NCI-H2196 (cell line): ENCODE data around the gene WNT7A.

Experiments
- DNase-seq: peaks from one replicate; lab custom pipeline; 2025; ENCODE audit not compliant: unreplicated experiment; lab: John Stamatoyannopoulos, UW

WNT7A gene

DNA sequence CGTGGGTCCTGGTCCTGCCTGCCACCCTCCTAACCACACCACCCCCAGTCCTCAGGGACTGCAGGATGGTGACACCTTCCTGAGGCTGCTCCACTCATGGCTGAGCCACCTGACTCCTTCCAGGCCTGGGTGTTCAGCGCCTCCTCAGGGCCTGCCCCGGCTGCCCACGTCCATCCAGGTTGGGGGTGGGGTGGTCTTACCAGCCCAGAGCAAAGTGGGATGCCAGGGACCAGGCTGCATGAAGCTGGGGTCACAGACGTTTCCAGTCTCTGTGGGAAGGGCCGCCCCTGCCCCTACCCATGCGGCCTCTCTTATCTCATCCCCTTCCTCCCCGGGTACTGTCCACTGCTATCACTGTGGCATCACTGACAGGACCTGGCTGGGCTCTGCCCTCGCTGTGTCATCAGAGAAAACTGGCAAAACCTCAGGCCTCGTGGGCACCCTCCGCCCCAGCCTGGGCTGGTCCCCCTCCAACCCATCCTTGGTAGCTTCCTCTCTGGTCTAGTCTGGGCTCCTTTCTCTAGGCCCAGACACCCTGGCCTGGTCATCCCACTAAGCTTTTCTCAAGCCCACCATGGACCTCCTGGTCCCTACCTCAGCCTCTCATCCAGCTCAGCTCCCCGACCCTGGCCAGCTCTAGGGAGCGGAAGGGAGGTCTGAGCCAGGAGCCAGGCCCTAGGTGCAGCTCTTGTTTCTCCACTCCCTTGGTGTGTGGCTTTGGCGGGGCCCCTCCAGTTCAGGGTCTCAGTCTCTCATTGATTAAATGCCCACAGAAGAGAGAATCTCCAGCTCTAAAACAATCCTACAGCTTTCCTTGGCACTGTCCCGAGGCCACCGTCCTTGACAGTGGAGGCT is 32.9 kb downstream of the WNT7A start:
- DNase-seq: no peak

GRCh38 chr3:13846238-13846637 is 33.6 kb downstream of the WNT7A start:
- DNase-seq: no peak

DNA sequence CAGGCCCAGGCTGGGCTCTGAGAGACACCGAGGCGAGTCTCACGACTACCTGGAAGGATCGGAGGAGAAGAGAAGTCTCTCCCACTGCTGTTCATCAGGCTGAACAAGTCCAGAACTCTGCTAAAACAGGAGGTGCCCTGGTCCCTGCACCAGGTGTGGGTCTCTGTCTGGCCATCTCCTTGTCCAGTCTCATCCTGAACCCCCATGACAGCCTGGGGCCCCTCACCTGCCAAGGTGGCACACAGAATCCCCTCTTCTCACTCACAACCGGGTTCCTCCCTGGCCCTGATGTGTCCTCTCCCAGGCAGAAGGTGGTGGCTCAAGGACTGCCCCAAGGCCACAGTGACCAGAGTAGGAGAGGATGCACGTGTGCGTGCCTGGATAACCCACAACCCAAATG is 34.1 kb downstream of the WNT7A start:
- DNase-seq: no peak

- DNase-seq: no peak
Observed at GRCh38 chr3:13844911-13845310, 35.0 kb downstream of the WNT7A start.

DNA sequence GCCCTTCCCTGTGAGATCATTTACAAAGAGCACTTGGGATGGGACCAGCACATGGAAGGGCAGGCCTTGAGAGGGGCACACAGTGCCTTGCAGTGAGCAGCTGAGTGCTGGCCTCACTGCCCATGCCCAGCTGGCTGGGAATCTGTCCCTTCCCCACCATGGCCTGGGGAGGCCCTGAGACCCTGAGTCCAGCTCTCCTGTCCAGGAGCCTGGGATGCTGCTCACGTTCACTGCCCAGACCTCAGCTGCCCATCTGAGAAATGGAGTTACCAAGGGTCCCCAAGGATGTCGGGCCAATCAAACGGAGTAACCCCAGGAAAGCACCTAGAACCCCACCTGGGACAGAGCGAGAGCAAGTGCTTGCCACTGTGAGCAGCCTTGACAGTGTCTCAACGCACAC is 35.6 kb downstream of the WNT7A start:
- no peak for DNase-seq

DNA sequence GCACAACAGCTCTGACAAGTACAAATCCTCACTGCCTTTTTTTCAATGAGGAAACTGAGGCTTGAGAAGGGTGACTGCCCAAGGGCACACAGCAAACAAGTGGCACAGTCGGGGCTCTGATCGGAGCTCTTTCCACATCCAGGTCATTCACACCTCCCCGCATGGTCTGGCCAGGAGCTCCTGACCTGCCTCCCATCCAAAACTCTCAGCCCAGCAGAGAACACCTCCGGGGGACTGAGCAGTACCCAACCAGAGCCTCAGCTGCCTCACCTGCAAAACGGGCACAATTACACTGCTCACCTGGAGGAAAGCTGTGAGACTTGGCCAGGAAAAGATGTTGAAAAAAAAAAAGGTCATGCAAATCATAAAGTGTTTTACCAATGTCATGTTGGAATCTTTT is 36.5 kb downstream of the WNT7A start:
- no peak for DNase-seq

DNA sequence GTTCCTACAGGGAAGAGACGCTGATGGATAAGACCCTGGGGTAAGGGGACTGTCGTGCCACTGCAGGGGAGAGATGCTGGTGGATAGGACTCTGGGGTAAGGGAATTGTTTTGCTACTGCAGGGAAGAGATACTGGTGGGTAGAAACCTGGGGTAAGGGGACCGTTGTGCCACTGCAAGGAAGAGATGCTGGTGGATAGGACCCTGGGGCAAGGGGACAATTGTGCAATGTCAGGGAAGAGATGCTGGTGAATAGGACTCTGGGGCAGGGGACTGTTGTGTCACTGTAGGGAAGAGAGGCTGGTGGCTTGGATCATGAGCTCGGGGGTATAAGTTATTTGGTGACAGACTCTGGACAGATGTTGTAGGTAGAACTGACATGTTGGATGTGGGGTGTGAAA is 37.6 kb downstream of the WNT7A start:
- no peak for DNase-seq

- DNase-seq: no peak
Observed at GRCh38 chr3:13841826-13842225, 38.0 kb downstream of the WNT7A start.

GRCh38 chr3:13841141-13841540 is 38.7 kb downstream of the WNT7A start:
- DNase-seq: no peak

- no peak for DNase-seq
Observed at GRCh38 chr3:13840456-13840855, 39.4 kb downstream of the WNT7A start.

- no peak for DNase-seq
Observed at GRCh38 chr3:13839726-13840340, 40.0 kb downstream of the WNT7A start.

DNA sequence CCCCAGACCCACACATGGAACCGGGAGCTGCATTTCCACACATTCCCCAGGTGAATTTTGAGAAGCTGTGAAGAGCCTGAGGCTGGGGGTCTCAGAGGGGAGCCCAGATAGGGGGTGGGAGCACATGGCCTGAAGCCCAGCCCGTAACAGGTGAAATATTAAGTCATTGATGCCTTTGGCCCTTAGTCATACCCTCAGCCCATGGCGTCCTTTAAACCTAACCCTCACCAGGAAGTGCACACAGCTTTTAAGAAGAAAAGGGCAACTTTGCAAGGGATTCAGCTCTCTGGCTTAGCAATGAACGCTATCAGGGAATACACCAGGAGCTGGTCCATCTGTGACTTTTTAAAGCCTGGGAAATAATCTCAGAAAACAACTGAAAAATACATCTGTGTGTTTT is 40.6 kb downstream of the WNT7A start:
- no peak for DNase-seq

DNA sequence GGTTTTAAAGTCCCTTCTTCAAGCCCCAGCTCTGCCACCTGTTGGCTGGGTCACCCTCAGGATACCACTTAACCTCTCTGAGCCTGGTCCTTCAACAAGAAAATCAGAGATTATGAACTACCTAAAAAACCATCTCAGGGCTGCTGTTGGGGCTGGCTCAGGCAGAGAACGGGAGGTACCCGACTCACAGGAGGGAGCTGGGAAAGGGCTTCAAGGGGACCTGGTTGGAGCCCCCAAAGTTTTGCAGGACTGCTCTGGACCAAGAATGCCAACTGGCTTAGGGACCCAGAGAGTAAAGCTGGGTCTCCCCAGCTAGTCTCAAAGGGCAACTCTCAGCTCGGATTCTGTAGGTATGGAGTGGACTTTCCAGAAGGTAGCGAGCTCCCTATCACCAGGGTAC is 41.5 kb downstream of the WNT7A start:
- DNase-seq: no peak

DNA sequence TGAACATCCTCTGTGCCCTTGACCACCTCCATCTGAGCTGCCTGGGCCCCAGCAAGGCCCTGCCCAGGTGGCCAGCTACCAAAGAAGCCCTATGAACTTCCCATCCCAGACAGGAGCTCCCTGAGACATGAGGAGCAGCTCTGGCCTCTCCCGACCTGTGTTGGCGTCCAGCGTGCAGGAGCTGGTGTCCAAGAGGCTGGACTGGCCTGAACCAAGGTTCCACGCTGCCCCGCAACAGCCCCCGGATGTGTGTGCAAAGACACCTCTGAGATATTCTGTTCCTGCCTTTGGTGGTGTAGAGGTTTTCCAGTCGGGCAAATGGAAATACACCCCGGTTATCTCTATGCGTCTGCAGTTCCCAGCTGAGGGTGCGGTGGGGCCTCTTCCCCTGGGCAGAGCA is 42.1 kb downstream of the WNT7A start:
- no peak for DNase-seq

DNA sequence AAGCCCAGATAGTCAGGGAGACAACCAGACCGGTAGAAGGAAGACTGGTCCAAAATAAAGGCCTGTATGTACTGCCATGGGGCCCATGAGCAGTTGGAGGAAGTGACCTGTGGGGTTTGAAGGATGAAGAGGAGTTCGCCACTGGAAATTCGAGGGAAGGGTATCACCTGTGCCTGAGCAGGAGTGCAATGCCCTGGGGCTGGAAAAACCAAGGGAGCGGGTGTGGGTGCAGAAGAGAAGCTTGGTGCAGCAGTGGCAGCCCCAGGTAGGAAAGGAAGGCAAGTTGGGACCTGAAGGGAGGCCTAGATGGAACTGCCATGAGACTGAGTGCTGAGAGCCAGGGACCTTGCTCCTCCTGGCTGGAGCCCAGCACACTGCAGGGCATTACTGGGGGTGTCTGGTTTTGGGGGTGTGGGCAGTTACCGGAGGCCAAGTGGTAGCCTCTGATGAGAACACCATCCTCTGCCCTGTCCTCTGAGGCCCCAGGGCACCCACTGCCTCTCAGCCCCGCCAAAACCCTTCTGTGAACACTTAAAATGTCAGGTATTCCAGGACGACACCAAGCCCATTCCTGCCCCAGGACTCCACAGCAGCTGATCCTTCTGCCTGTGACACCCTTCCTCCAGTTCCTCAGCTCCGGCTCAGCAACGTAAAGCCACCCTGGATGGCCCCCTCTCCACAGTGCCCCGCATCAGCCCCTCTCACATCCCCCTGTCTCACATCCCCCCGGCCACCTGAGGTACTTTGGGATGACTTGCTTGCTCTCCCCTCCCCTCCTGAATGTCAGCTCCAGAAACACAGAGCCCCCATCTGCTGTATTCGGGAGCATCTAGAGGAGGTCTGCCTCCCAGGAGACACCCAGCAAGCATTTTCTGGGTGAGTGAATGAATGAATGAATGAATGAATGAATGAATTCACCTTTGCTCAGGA is 42.9 kb downstream of the WNT7A start:
- no peak for DNase-seq

DNA sequence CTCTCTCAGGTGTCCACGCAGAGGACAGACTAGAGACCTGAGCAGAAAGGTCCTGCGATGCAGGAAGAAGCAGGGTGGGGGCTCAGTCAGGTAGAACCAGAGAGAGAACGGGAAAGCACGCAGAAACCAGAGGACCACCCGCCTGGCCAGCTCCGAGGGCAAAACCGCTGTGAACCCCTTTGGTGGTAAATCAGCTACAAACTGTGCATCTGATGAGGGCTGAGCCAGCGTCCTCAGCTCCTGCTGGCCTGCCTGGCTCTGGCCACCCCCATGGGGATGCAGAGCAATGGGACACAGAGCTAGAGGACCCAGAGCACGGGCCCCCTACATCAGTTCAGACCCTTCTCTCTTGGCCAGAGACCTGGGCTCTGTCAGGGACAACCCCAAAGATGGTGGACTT is 44.6 kb downstream of the WNT7A start:
- DNase-seq: no peak

DNA sequence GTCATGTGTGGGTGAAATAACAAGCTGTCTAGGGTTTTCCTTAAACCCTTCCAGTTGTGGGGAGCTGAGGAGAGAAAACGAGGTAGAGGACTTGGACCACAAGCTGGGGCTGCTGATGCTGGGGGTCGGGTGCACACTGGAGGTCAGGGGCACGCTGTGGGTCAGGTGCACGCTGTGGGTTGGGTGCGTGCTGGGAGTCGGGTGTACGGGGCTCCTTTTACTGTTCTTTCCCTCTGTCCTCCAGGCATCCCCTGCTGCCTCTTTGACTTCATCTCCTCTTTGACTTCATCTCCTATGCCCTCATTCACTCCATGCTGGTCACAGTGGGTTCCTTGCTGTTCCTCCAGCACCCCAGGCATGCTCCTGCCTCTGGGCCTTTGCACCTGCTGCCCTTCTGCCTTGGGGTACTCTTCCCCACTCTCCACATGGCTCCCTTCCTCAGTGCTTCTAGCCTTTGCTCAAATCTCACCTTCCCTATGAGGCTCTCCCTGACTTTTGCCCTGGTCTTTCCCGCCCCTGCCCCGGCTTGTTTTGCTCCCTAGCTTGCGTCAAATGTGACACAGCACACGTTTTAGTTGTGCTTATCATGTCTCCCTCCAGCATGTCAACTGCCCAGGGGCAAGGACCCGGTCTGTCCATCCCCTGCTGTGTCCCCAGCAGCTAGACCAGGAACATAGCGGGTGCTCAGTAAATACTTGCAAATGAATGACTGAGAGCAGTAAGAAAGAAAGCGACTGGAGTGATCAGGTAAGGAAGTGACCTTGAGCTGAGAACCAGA is 45.4 kb downstream of the WNT7A start:
- DNase-seq: no peak

DNA sequence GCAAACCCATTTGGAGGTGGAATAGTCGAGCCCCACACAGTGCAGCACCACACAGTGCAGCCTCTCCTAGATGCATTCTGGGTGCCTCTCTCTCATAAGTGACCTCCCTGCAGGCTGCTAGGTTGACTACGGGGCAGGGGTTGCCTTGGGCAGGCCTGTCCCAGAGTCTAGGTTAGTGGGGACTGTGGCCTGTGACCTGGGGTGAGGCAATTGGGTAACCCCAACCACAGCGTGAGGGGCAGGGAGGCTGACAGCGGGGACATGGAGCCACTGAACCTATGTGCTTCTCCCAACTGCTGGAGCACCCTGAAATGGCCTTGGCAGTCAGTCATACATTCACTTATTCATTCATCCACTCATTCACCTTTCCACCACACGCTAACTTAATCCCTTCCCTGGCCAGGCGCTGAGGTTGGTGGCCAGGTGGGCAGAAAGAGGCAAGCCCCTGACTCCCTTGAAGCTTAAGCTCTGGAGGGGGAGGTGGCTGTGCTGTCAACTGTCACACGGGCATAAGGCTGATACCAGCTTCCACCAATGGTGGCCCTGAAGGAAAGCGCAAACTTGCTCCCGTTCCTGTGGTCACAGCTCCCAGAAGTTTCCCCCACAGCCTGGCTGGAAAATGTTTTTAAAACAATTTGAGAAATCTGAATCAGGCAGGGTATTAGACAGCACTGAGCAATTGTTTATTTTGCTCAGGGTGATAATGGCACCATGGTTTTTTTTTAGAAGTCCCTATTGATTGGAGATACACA is 46.2 kb downstream of the WNT7A start:
- DNase-seq: no peak

DNA sequence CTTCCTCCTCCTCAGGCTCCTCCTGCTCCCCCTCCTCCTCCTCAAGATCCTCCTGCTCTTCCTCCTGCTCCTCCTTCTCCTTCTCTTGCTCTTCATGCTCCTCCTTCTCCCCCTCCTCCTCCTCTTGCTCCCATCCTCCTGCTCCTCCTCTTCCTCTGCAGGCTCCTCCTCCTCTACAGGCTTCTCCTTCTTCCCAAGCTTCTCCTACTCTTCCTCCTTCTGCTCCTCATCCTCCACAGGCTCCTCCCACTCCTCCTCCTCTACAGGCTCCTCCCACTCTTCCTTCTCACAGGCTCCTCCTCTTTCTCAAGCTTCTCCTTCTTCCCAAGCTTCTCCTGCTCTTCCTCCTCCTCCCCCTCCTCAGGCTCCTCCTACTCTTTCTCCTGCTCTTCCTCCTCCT is 47.7 kb downstream of the WNT7A start:
- DNase-seq: no peak

DNA sequence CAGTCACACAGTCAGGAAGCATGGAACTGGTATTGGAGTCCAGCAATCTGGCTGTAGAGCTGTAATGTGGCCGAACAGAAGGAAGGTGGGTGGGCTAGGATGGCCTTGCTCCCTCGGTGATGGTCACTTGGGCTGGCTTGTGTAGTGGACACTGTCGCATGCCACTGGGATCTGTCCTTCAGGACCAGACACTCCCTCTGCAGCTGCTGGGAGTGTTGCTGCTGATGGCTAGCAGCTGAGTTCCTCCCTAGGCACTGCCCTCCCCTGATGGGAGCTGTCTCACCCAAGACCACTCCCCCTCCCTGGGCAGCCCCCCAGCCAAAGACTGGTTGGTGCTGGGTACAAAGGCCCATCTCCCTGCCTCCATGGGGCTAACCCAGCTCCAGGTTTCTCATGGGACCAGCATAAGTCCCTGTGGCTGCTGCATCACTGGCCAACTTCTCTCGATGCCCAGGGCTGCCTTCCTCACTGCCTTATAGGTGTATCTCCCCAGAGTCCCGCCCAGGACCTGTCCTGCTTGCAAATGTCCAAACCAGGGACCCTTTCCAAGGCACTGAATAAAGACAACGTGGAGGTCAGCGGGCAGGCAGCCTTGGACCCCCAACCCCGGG is 48.4 kb downstream of the WNT7A start:
- DNase-seq: no peak
